ENCODE data around the gene TTC34.

GRCh38 chr1:2806591-2806990 is 5.1 kb upstream of the TTC34 start:
- TF ChIP-seq CTCF (IDR thresholded peaks at IDR 0.05) (no peak), POLR2A (IDR thresholded peaks at IDR 0.05) (no peak)
